ENCODE measurements around the gene ROR1.
A peak's percentile ranks its signal among the peaks of the same experiment; 100 is the strongest.

Gene ROR1

DNA sequence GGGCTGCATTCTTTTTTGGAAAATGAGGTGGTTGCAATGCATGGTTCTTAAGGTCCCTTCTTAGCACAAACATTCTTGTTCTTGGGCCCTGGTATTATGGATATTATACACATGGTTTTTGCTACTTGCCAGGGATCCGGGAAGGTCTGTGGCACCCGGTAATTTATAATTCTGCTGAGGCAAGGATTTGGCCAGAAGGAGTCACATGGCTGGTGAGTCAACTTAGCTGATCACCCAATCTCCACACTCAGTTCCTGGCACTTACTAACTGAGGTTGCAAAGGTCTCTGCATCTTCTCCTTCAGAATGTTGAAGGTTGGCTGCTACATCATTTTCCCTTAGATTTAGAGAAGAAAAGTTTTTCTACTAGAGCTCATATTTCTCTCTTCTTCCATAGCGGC lies 112.5 kb downstream of the ROR1 start:
- no peak for DNase-seq

DNA sequence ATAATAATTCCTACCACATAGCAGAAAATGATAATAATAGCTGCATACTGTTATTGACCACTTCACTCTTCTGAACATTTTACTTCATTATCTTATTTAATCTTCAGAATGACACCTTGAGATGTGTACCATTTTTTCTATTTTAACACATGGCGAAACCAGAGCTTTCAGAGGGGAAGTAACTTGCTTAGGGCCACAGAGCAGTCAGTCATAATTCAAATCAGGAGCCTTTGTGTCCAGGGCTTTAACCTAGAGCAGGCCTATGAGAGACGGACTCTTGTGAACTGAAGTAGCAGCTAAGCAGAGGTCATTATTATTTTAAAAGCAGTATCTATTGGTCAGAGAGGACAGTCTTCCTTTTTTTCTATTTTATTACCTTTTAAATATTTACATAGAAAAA lies 114.0 kb downstream of the ROR1 start:
- no peak for DNase-seq

DNA sequence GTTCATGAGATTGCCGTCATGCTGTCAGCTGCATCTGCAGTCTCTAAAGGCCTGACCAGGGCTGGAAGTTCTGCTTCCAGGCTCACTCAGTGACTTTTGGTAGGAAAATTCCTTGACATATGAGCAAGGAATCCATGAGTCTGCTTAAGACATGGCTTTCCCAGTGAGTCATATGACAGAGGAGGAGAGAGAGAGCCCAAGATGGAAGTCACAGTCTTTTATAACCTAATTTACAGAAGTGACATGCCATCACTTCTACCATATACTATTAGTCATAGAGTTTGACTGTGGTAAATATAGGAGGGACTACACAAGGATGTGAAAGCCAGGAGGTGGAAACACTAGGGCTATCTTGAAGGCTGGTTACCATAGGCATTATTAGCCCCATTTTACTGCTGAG lies 115.2 kb downstream of the ROR1 start:
- no peak for DNase-seq

DNA sequence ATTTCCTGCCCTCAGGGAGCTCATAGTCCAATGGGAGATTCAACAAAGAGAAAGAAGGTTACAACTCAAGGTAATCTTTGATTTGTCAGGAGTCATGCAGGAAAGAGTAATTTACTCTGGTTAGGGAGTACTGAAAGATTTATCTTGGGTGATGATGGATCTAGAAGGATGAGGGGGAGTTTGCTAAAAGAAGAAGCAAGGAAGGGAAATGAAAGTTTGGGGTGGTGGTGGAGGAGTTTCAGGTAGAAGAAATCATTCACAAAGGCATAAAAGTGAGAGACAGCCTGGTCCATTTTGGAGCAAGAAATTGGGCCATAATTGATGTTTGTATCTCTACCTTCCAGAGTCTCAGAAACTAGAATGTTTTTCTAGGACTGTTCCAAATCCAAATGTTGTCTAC lies 116.7 kb downstream of the ROR1 start:
- no peak for DNase-seq

DNA sequence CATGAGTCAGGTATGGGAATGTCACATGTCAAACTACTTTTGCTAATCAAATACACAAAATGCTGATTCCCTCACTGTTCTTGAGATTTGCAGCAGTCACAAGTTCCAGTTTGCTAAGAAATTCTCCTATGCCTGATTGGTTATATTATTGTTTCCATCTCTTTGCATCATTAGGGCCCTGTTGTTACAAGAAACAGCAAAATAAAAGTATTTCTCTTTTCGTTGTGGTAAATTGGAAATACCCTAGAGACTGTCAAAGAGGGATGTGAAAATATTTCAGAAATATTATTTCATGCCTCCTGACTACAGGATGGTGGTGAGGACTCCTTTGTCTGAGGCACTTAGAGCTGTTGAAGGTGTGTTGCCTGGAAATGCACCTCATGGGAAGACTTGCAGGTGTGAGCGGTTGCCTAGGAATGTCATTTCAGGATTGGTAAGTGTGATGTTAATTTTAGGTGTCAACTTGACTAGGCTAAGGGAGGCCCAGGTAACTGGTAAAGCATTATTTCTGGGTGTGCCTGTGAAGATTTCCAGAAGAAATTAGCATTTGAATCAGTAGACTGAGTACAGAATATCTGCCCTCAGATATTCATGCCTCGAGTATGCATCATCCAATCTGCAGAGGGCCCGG lies 117.4 kb downstream of the ROR1 start:
- DNase-seq, result no peak

DNA sequence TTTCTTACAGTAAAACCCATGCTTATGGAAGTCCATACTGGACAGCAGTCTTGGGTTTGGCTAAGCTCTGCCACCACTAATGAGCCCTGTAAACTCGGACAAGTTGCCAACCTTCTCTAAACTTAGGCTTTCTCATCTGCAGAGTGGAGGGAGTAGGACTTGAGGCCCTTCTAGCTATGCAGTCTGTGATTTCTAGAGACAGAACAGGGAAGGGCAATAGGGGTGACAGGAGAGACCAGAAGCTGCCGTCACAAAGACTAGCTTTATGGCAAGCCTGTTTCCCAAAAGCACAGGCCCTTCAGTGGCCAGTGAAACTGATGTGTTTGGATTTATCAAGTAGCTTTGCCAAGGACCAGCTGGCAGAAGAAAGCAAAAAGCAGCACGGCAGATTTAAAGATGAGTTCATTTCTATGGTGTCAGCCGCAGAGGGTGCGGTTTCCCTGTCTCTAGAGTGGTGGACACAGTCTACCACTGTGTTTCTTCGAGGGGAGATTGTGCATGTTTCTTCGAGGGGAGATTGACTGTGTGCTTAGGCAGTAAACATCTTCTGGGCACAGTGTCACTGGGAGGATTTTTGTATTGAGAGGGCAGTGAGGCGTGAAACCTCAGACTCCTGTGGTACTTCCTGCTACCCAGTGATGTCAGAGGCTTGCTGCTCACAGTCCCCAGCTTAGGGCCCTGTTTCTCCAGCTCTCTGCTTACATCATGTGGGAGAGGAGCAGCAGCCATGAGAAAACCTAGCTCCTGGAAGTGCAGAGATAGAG lies 119.0 kb downstream of the ROR1 start:
- DNase-seq, result peak in 1 of 5 donors; percentile 1

DNA sequence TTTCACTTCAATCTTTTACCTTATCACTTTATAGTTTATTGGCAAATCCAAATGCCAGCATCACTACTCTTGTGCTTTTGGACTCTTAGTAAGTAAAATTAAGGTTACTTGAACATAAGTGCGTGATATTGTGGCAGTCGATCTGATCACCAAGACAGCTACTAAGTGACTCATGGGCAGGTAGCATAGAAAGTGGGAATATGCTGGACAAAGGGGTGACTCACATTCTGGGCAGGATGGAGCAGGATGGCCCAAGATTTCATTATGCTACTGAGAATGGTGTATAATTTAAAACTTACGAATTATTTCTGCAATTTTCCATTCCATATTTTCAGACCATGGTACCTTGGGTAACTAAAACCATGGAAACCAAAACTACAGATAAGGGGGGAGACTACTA lies 120.2 kb downstream of the ROR1 start:
- DNase-seq, result no peak

DNA sequence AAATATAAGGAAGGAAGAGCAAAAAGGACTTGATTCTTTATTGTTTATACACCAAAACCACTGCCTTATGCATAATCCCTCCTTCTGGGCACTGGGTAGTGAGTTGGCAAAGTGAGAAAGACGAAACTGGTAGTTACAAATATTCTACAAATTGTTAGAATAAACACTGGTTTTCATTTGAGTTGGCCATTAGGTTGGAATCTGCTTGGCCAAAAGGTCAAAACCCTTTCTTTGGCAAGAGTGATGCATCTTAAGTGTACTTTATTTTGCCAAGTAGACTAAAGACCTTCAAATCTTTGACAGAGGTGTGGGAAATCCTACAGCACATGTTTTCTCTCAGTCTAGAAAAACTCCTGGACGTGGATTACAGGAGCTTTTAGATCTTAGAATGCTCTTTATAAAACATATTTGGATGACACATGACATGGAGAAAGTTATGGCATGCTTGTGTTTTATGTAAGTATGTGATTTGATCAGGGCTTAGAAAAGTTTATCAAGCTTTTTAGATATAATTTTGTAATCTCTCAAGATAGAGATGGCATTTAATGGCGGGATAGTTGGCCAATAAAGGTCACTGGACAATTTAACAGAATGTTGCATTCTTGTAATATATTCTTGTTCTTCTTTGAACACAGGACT lies 120.9 kb downstream of the ROR1 start:
- DNase-seq, result no peak

DNA sequence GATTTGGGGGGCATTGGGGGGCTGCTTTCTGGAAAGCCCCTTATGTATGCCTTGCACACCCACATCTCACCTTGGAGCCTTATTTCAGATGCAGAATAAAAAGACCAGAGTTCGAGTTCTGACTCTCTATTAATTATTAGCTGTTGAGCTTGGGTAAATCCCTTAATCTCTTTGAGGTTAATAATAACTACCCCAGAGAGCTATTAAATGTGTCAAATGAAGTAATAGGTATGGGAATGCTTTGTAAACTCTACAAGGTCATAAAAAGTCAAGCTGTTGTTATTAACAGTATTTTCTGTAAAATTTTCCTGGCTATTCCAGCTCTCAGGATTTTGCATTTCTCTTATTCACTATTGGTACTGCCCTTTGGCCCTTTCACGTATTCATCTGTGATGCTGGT lies 122.9 kb downstream of the ROR1 start:
- DNase-seq, result no peak

DNA sequence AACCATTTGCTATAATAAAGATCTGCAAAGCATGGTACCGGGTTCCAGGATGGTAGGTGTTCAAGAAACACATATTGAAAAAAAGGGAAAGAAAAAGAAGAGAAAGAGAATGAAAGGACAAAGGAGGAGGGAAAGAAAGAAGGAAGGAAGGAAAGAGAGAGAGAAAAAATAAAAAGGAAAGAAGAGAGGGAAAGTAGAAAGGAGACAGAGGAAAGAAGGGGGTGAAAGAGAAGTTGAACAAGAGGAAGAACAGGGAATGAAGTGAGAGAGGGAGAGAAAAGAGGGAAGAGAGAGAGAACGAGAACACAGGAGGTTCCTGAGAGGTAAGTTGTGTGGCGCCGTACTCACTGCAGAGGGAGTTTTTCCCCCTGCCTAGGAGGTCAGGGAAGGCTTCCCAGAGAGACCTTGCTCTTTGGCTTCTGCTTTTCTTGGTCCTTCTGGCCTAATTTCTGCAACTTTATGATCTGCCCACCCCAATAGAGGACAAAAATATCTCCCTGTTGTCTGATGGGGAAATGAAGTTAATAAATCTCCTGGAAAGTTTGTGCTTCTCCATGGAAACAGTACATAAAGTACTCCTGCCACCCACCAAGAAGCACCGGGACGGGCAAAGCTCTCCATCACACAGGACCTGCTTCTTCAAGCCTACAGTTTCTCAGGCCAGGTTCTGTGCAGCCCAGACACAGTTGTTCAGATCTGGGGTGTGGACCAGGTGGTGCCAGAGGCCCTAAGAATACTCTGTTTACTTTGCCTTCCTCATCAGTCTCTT lies 124.8 kb downstream of the ROR1 start:
- DNase-seq, result no peak

DNA sequence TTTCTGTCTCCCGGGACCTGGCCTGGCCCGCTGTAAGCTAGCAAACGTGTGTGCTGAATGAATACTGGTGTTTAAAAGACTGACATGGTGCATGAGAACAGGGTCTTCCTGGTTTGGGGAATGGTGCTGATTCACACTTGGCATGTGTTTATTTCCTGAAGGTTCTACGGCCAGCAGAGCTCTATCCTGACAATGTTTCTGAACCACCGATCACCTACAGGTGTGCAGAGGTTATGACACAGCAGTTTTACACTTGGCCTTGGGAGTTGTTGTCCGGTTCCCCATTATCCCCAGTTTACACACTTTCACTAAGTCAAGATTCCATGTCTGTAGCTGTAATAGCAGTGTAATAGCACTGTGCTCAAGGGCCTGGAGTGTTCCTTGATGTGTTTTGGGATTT lies 127.3 kb downstream of the ROR1 start:
- no peak for DNase-seq

DNA sequence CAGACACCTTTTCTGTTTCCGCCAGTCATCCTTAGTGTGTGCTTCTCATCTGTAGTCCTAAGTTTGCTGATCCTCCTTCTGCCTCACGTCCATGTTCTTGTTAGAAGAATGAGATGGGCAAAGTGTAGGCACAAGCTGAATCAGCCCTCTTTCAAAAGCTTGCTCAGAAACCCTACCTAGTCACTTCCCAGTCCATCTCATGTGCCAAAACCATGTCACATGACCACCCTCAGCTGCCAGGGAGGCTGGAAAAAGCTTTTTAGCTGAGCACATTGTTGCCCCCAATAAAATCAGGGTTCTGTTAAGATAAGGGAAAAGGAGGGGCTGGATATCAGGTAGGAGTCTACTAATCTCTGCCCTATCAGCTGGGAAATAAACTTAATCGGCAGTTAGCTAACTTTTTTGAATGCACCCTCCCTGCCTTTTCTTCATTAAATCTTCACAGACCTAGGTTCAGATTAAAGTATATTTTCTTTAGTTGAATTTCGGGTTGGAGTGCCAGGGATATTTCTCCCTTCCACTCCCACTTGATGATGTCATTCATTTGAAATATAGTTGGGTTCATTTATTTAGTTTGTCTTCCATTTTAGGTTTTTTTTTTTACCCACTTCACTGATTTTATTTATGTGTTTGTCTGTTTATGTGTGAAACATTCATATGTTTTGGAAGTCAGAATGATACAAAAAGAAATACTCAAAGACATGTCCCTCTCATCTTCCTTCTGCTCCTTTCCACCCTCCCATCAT lies 129.2 kb downstream of the ROR1 start:
- no peak for DNase-seq

DNA sequence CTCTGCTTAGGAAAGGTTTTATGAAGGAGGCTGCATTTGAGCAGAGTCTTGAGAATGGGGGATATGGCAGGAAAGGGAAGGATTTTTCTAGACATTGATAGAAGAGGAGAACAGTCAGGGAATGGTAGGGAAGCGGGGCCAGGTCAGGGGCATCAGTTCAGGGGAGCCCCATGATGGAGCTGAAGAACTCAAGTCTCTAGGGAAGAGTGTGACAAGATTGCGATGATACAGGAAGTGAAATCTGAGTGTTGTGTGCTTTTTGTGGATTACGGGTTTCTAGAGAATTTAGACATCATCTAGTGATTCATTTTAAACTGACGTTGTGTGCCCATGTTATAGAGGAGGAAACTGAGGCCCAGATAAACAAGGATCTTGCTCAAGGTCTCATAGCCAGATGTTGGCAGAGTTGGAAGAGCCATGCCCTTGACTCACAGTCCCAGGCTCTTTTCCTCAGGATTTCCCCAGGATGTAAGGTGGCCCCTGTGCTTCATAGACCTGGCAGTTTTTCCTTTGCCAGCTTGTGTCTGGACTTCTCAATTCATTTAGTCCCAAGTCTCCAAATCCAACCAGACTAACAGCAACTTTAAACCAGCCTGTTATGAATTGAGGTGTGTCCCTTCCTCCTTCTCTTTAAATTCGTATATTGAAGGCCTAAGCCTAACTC lies 130.3 kb downstream of the ROR1 start:
- no peak for DNase-seq

DNA sequence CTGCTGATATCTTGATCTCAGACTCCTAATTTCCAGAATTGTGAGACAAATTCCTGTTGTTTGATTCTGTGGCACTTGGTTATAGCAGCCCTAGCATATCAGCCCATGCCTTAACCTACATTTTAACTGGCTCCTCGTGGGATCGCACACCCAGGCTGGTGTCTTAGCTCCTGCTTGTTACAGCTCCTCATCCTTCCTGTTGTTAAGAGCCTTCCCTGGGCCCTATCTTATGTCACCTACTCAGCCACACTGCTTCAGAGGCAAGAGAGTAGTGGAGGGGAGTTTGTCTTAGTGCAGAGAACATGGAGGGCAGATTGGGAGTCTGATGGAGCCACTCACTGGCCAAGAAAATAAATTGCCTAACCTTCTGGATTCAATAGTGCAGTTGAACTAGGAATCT lies 131.0 kb downstream of the ROR1 start:
- no peak for DNase-seq

DNA sequence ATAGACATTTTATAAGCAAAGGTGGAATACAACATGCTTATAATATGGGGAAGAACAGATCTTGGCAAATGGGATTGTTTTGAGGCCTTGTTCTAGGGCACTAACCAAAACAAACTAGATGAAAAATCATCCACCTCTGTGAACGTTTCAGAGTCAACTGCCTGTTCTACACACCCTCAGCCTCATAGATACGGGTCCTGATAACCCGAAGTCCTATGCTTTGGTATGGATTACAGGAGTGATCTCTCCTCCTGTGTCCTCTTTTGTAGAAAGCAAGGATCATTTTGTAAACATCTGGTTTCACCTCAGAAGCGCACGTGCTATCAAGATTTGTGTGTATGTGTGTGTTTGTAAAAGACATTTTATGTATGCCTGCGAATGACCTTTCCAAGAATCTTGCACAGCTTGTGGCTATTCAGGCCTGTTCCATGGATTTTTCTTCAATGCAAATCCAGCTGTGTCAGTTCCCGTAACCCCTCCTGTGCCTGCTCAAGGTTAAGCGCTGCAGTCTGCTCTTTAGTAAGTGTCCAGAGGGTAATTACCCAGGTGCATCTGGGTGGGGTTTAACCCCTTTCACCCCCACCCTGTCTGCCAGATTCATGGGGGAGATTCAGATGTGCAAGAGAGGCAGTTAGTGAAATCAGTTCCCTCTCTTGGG lies 132.4 kb downstream of the ROR1 start:
- DNase-seq, result no peak

DNA sequence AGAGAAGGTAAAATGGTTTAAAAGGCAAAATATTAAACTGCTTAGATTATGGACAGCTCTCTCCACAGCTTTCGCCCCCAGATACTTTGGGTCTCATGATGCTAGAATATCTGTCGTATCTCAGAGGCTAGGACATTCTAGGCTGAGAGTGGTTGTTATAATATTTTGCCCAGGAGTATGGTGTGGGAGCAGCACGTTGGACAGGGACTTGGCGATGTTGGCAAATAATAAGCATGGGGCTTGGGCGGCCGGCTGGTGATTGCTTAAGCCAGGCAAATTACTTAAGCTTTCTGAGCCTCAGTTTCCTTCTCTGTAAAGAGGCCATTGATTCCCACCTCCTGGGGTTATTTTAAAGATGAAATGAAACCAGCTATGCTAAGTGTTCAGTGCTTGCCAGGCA lies 133.2 kb downstream of the ROR1 start:
- DNase-seq, result no peak

DNA sequence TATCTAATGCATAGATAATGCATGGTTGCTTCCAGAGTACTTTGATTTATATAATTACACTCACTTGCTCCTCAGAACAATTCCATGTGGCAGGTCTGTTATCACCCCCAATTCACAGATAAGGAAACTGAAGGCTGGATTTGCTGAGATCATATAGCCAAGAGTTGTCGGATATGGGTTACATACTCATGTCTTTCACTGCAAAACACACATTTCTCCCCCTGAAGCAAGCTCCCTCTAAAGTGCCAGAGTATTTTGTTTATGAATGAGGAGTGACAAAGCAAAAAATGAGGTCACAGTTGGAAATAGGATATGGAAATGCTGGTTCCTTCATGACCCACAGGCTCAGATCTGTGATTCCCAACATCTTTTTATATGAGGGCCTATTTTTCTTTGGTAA lies 134.2 kb downstream of the ROR1 start:
- no peak for DNase-seq

DNA sequence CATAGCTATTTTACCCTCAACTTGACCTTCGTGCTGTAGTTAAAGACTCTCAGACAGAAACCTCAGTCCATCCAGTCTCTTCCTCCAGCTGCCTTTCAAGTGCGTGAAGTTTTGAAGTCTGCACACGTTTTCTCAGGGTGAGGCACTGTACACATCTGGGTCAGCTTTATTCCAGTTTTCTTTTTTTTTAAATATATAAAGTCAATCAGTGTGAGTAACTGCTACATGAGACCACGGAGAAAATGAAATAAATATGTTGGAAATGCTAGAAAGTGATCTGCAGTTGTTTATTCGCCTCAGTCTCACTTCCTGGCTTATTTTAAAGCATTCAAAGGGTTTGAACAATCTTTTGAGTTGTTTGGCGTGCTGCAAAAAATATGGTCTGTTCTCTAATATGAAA lies 135.7 kb downstream of the ROR1 start:
- no peak for DNase-seq

DNA sequence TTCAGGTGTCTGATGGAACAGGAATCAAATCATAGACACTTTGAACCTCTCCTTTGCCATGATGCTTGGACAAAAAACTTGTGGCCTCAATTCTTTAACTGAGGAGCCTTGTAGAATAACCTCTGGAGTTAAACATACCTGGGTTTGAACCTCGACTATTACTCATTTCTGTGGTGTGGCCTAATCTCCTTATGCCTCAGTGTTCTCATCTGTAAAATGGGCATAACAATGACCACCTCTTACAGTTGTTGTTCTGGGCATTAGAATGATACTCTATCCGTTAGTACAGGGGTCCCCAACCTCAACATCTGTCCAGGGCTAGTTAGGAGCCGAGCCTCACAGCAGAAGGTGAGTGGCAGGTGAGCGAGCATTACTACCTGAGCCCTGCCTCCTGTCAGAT lies 137.2 kb downstream of the ROR1 start:
- no peak for DNase-seq

DNA sequence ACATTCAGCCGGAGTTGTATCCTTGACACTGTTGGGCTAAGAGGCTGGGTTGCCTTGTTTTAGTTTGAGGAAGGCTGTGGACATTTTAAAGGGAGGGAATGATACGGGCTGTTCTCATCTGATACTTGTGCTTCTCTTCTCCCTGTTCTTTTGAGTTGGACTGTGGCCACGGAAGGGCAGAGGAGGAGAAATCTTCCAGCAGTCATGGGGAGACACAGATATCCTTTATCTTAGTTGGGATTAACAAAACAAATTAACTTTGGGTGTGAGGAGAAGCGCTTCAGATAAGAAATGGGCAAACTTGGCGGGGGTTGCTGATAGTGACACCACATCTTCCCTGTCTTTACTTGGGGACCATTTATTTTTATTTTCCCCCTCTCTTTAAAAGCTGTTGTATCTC lies 138.8 kb downstream of the ROR1 start:
- DNase-seq, result no peak

DNA sequence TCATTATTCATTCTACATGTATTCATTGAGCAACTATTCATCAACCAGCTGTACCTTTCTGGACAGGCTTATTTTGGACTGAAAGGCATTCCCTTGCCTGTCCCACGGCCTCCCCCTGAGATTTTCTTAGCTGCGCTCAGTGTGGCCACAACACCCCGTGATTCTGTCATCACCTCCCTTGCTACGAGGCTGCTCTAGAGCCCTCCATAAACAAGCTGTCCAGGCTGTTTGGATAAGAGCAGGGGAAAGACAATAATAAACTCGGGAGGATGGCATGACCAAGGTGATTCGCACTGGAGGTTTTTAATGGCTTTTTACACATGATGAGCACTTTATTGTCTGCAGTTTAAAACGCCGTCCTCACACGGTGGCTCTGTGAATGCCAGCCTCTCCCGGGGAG lies 139.7 kb downstream of the ROR1 start:
- DNase-seq, result no peak

DNA sequence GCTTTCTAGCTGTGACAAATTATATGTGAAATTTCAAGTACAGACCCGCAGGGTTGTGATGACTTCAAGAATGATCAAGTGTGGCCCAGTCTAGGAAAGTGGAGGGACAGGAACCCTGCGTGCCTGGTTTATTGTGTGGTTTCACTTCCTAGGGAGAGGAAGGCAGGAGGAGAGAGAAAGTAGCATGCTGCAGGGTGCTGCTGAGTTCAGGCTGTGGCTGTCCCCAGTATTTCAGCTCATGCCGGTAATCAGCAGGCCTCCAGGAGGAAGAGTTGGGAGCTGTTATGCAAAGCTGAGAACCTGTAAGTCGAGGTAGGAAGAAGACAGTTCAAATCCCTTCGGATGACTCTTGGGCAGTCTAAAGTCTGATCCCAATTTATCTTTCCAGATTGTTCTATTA lies 140.4 kb downstream of the ROR1 start:
- DNase-seq, result no peak
